Measurements from ENCODE around the gene MRGPRX2. TPM values are rescaled to one million over a fixed set of nuclear protein-coding genes. Genes with fewer than 3 reads are reported as not detected.

The MRGPRX2 gene
- total RNA-seq, 2 experiments from 2014 or later = not detected

DNA sequence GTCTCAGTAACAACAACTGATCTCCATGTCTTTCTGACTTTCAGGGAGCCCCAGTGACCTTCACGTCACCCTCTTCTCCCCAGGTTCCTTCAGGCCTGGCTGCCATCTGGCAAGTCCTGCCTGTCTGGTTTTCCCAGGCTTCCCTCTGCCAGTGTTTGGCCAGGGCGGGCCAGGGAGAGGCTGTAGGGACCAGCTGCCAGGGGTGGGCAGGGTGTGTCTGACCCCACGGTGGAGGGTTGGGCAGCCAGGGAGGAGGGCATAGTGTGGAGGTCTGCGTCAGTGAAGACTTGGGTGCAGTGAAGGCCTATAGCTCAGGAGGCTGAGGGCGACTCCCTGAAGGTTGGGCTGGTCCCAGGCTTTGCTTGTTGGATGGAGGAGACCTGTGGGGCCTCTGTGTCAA, 11.9 kb upstream of the MRGPRX2 start:
- ATAC-seq (ENCODE audit: poor library complexity) = no peak
- intact Hi-C loops (cut with DNase I, micrococcal nuclease) = loop anchor here in 1 of 2 experiments (5.0 kb wide), 1 partner anchor 85 kb away; no protein-coding TSS in a partner anchor

DNA sequence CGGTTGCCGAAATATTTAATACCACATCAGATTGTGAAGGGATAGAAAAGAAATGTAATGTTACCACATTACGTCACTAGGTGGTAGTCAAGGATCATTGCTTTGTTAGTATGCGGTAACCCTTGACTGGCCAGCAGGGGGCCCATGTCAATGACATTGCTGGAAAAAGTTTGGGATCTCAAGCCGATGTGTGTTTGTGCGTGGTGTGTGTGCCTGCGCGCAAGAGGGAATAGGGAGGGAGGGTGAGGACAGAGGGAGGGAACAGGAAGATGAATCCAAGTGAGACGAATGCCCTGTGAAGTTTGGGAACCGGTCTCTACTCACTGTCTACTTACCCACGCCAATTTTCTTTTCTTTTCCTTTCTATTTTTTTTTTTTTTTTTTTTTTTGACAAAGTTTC, 10.7 kb upstream of the MRGPRX2 start:
- Mint-ChIP-seq H3K27me3 (peaks cover 28% of the 10 kb centered on the region), H3K4me3 (no peak overlapping the region), H3K36me3 (ENCODE audit: low read depth) (no peaks in the 10 kb centered on the region), H3K9me3 (peaks cover 7% of the 10 kb centered on the region), H3K4me1 (ENCODE audit: low read depth) (peaks cover 6% of the 10 kb centered on the region), H3K27ac (no peak overlapping the region)
- intact Hi-C loops (cut with DNase I, micrococcal nuclease) = loop anchor here in 1 of 2 experiments (5.0 kb wide), 1 partner anchor 86 kb away; no protein-coding TSS in a partner anchor
- ChIA-PET POLR2A (no interaction called here), CTCF (interaction anchor here (0.9 to 1.6 kb wide), 5 partner anchors 11 to 671 kb away, joined by 3 to 4 read pairs (median 4); partner anchors contain the start of gene MRGPRX2)
- Histone ChIP-seq H3K9me3 (ENCODE audit: control insufficient read depth in 1 of 2, insufficient read depth in 1 of 2, low read length in 2 of 2) (peaks cover 0 to 5% of the 10 kb centered on the region in 2 experiments), H3K27me3 (ENCODE audit: control insufficient read depth in 1 of 2, insufficient read depth in 2 of 2, low read length in 2 of 2) (peaks cover 3 to 5% of the 10 kb centered on the region in 2 experiments), H3K36me3 (ENCODE audit: insufficient read depth, low read length) (no peaks in the 10 kb centered on the region), H3K4me3 (ENCODE audit: low read length) (no peak overlapping the region), H3K4me1 (ENCODE audit: insufficient read depth, low read length) (peaks cover 6% of the 10 kb centered on the region), H3K27ac (ENCODE audit: low read depth in 1 of 2, low read length in 2 of 2) (no peak overlapping the region)
- DNase-seq (peak in 13 of 14 experiments; percentile 13 to 80 (median 35)), ATAC-seq (ENCODE audit: poor library complexity) (peak; percentile 96)
- TF ChIP-seq, protein P1, sequence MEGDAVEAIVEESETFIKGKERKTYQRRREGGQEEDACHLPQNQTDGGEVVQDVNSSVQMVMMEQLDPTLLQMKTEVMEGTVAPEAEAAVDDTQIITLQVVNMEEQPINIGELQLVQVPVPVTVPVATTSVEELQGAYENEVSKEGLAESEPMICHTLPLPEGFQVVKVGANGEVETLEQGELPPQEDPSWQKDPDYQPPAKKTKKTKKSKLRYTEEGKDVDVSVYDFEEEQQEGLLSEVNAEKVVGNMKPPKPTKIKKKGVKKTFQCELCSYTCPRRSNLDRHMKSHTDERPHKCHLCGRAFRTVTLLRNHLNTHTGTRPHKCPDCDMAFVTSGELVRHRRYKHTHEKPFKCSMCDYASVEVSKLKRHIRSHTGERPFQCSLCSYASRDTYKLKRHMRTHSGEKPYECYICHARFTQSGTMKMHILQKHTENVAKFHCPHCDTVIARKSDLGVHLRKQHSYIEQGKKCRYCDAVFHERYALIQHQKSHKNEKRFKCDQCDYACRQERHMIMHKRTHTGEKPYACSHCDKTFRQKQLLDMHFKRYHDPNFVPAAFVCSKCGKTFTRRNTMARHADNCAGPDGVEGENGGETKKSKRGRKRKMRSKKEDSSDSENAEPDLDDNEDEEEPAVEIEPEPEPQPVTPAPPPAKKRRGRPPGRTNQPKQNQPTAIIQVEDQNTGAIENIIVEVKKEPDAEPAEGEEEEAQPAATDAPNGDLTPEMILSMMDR (IDR thresholded peaks at IDR 0.05) = peak; percentile 98

More for the DNA sequence above, 11.9 kb upstream of the MRGPRX2 start:
- no peak overlapping the region for H3K4me3 Mint-ChIP-seq
- peaks cover 3 to 5% of the 10 kb centered on the region in 2 experiments for H3K27me3 ChIP-seq (ENCODE audit: control insufficient read depth in 1 of 2, insufficient read depth in 2 of 2, low read length in 2 of 2)
- TF ChIP-seq, protein P1 (IDR thresholded peaks at IDR 0.05) = no peak
- peaks cover 6% of the 10 kb centered on the region for H3K4me1 ChIP-seq (ENCODE audit: insufficient read depth, low read length)
- H3K27me3 Mint-ChIP-seq = peaks cover 17% of the 10 kb centered on the region
- CTCF ChIA-PET = no interaction called here
- no peak overlapping the region for H3K27ac ChIP-seq (ENCODE audit: low read depth in 1 of 2, low read length in 2 of 2)
- no peak for DNase-seq
- H3K9me3 ChIP-seq (ENCODE audit: control insufficient read depth in 1 of 2, insufficient read depth in 1 of 2, low read length in 2 of 2) = peaks cover 0 to 5% of the 10 kb centered on the region in 2 experiments
- H3K4me1 Mint-ChIP-seq (ENCODE audit: low read depth) = peaks cover 6% of the 10 kb centered on the region
- no peak overlapping the region for H3K27ac Mint-ChIP-seq
- peaks cover 7% of the 10 kb centered on the region for H3K9me3 Mint-ChIP-seq
- POLR2A ChIA-PET = no interaction called here
- H3K36me3 ChIP-seq (ENCODE audit: insufficient read depth, low read length) = no peaks in the 10 kb centered on the region
- no peak overlapping the region for H3K4me3 ChIP-seq (ENCODE audit: low read length)
- H3K36me3 Mint-ChIP-seq (ENCODE audit: low read depth) = no peaks in the 10 kb centered on the region

DNA sequence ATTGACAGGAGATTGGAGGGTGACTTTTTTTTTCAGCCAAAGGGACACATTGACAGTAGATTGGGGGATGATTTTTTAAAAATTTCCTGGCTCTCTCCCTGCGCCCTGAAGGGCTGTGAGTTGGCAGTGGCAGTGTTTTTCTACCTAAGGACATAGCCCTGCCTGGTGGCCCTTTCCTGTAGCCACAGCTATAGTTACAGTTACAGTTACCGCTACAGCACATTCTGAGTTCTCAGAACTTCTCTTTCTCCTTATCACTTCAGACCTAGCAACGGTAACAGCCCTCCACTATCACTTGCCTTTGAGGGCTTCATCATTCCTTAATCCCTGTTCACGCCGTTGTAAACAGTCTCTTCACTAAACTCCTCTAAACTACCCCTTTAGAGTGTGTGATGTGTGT, 684 bp downstream of the MRGPRX2 start:
- intact Hi-C loops (cut with DNase I, micrococcal nuclease) = no loop called here
- no peak overlapping the region for H3K4me3 Mint-ChIP-seq

More for the DNA sequence above, 684 bp downstream of the MRGPRX2 start:
- Histone ChIP-seq H3K9me3 (ENCODE audit: control insufficient read depth in 1 of 2, insufficient read depth in 1 of 2, low read length in 2 of 2) (no peaks in the 10 kb centered on the region), H3K27me3 (ENCODE audit: control insufficient read depth in 1 of 2, insufficient read depth in 2 of 2, low read length in 2 of 2) (no peaks in the 10 kb centered on the region), H3K36me3 (ENCODE audit: insufficient read depth, low read length) (no peaks in the 10 kb centered on the region), H3K4me1 (ENCODE audit: insufficient read depth, low read length) (peaks cover 10% of the 10 kb centered on the region), H3K4me3 (ENCODE audit: low read length) (no peak overlapping the region), H3K27ac (ENCODE audit: low read depth in 1 of 2, low read length in 2 of 2) (no peak overlapping the region)
- CTCF ChIA-PET = interaction anchor here (1.6 kb wide), 1 partner anchor 11 kb away, joined by 4 read pairs; no protein-coding TSS in a partner anchor
- H3K4me1 Mint-ChIP-seq (ENCODE audit: low read depth) = peaks cover 24% of the 10 kb centered on the region
- no peak overlapping the region for H3K27ac Mint-ChIP-seq
- H3K9me3 Mint-ChIP-seq = no peaks in the 10 kb centered on the region
- no peak for DNase-seq
- H3K36me3 Mint-ChIP-seq (ENCODE audit: low read depth) = no peaks in the 10 kb centered on the region
- TF ChIP-seq, protein P1 (IDR thresholded peaks at IDR 0.05) = no peak
- peaks cover under 1% of the 10 kb centered on the region for H3K27me3 Mint-ChIP-seq
- ATAC-seq (ENCODE audit: poor library complexity) = no peak
- POLR2A ChIA-PET = interaction anchor here (1.0 kb wide), 1 partner anchor 20 kb away, joined by 3 read pairs; no protein-coding TSS in a partner anchor
